Esophagus muscularis mucosa (tissue), 4 donors: ENCODE data around the gene NXNL2. TPM values are rescaled to one million over a fixed set of nuclear protein-coding genes. Genes with fewer than 3 reads are reported as not detected.

Experiments used
- DNase-seq: peaks from one replicate; pipeline ENCODE4 v3.0.0-alpha.2; 2017; ENCODE audit errors: extremely low spot score
- H3K27ac ChIP-seq, 4 donors: fragments of 200-600 bp; sonication (generic); replicated peaks in 1 of 4; 1 replicate in 3 of 4; 2 replicates in 1 of 4; pipeline ENCODE4 v1.5.1; 2016 to 2019; ENCODE audit warnings: mild to moderate bottlenecking in 1 of 4
- H3K27me3 ChIP-seq, 4 donors: fragments of 200-600 bp; sonication (generic); one replicate each; pipeline versions ENCODE4 v1.5.1 to v1.6.0; 2016 to 2019
- H3K36me3 ChIP-seq, 4 donors: fragments of 200-600 bp; sonication (generic); one replicate each; pipeline ENCODE4 v1.5.1; 2016 to 2019
- H3K4me1 ChIP-seq, 4 donors: fragments of 200-600 bp; sonication (generic); one replicate each; pipeline ENCODE4 v1.5.1; 2016 to 2019
- H3K4me3 ChIP-seq, 4 donors: fragments of 200-600 bp; sonication (generic); 1 replicate in 2 of 4; 2 replicates in 2 of 4; pipeline ENCODE4 v1.5.1; 2016 to 2019; ENCODE audit warnings: mild to moderate bottlenecking in 4 of 4, moderate library complexity in 1 of 4
- H3K9me3 ChIP-seq, 4 donors: fragments of 200-600 bp; sonication (generic); 1 replicate in 3 of 4; 2 replicates in 1 of 4; pipeline ENCODE4 v1.5.1; 2016 to 2019
- CTCF ChIP-seq, 3 experiments: fragments of 200-600 bp in 2 of 3; fragments of 450-650 bp in 1 of 3; sonication (generic) in 2 of 3; IDR thresholded peaks; one replicate each; pipeline ENCODE4 v1.5.1; 2017 to 2019; ENCODE audit warnings: antibody characterized with exemption in 3 of 3, mild to moderate bottlenecking in 2 of 3, moderate library complexity in 1 of 3
- EP300 ChIP-seq: sonication (generic); formaldehyde crosslinking; IDR thresholded peaks from one replicate; pipeline ENCODE4 v1.6.1; 2017; ENCODE audit warnings: antibody characterized with exemption
- POLR2A ChIP-seq: fragments of 450-650 bp; IDR thresholded peaks from one replicate; pipeline ENCODE4 v1.6.1; 2017; ENCODE audit warnings: antibody characterized with exemption, moderate library complexity, mild to moderate bottlenecking, low read depth
- POLR2AphosphoS5 ChIP-seq, 2 donors: sonication (generic); formaldehyde crosslinking; IDR thresholded peaks; one replicate each; pipeline ENCODE4 v1.6.1; 2017; ENCODE audit warnings: antibody characterized with exemption in 2 of 2
- WGBS: methylation state at CpG from one replicate; pipeline ENCODE4 v1.1.5; 2018; 5-methylcytosine and 5-hydroxymethylcytosine counted together
- intact Hi-C: fragments of 100-400 bp; cut with DNase I; formaldehyde crosslinking; loops from one replicate; pipeline ENCODE4 v1.15.1; 2023
- total RNA-seq, 4 donors: library from RNA; depleted of rRNA; stranded (reverse); fragments of >200 nt; gene quantifications; one replicate each; pipeline versions ENCODE4 v1.1.0 to v1.2.1, GENCODE V29; 2016

NXNL2 gene
- total RNA-seq, 4 donors from 2014 or later, result 0.83 to 4.5 (median 1.3) TPM

- H3K27ac ChIP-seq, result no peak overlapping the region
- H3K9me3 ChIP-seq, result peaks cover 0 to 7% (median 0%) of the 10 kb centered on the region in 4 donors
- no peaks in the 10 kb centered on the region for H3K4me1 ChIP-seq
- TF ChIP-seq EP300, result no peak
- DNase-seq, result no peak
- intact Hi-C loops, result no loop called here
- WGBS, result 87% methylated on average over 2 of the region's 2 CpGs
- no peaks in the 10 kb centered on the region for H3K27me3 ChIP-seq
- no peak overlapping the region for H3K4me3 ChIP-seq
- no peaks in the 10 kb centered on the region for H3K36me3 ChIP-seq
These were observed 26.7 kb upstream of the NXNL2 start for GRCh38 chr9:88508326-88508725.

- no peak overlapping the region for H3K27ac ChIP-seq
- no peaks in the 10 kb centered on the region for H3K4me1 ChIP-seq
- TF ChIP-seq POLR2A (no peak), EP300 (no peak), POLR2AphosphoS5 (IDR thresholded peaks at IDR 0.05) (no peak), CTCF (IDR thresholded peaks at IDR 0.05) (no peak)
- no peak for DNase-seq
- no peaks in the 10 kb centered on the region for H3K36me3 ChIP-seq
- no peaks in the 10 kb centered on the region for H3K27me3 ChIP-seq
- peaks cover 0 to 7% (median 0%) of the 10 kb centered on the region in 4 donors for H3K9me3 ChIP-seq
- intact Hi-C loops, result no loop called here
- 96% methylated on average over 4 of the region's 4 CpGs for WGBS
- H3K4me3 ChIP-seq, result no peak overlapping the region
These were observed 23.1 kb upstream of the NXNL2 start for GRCh38 chr9:88511906-88512305.

- H3K9me3 ChIP-seq, result no peaks in the 10 kb centered on the region
- intact Hi-C loops, result no loop called here
- WGBS, result 94% methylated on average over 6 of the region's 6 CpGs
- no peak for DNase-seq
- no peak overlapping the region for H3K27ac ChIP-seq
- TF ChIP-seq POLR2A (no peak), EP300 (no peak), CTCF (IDR thresholded peaks at IDR 0.05) (no peak), POLR2AphosphoS5 (IDR thresholded peaks at IDR 0.05) (no peak)
- no peaks in the 10 kb centered on the region for H3K4me1 ChIP-seq
- no peaks in the 10 kb centered on the region for H3K36me3 ChIP-seq
- no peaks in the 10 kb centered on the region for H3K27me3 ChIP-seq
- H3K4me3 ChIP-seq, result no peak overlapping the region
These were observed 20.7 kb upstream of the NXNL2 start for GRCh38 chr9:88514247-88514646.

GRCh38 chr9:88521308-88521707 lies 13.7 kb upstream of the NXNL2 start:
- H3K9me3 ChIP-seq, result no peaks in the 10 kb centered on the region
- no peak overlapping the region for H3K4me3 ChIP-seq
- no peak overlapping the region for H3K27ac ChIP-seq
- WGBS, result 20% methylated on average over 4 of the region's 4 CpGs
- no peaks in the 10 kb centered on the region for H3K36me3 ChIP-seq
- no peaks in the 10 kb centered on the region for H3K27me3 ChIP-seq
- DNase-seq, result no peak
- no peaks in the 10 kb centered on the region for H3K4me1 ChIP-seq
- intact Hi-C loops, result no loop called here
- TF ChIP-seq POLR2A, result no peak
- TF ChIP-seq CTCF (IDR thresholded peaks at IDR 0.05), result no peak
- TF ChIP-seq POLR2AphosphoS5 (IDR thresholded peaks at IDR 0.05), result no peak
- no peak for TF ChIP-seq EP300

GRCh38 chr9:88522360-88522759 lies 12.6 kb upstream of the NXNL2 start:
- no peaks in the 10 kb centered on the region for H3K9me3 ChIP-seq
- no peaks in the 10 kb centered on the region for H3K4me1 ChIP-seq
- TF ChIP-seq EP300 (no peak), POLR2AphosphoS5 (IDR thresholded peaks at IDR 0.05) (no peak), CTCF (IDR thresholded peaks at IDR 0.05) (no peak), POLR2A (no peak)
- no peak overlapping the region for H3K27ac ChIP-seq
- no peak for DNase-seq
- no peak overlapping the region for H3K4me3 ChIP-seq
- 89% methylated on average over 4 of the region's 4 CpGs for WGBS
- intact Hi-C loops, result no loop called here
- H3K36me3 ChIP-seq, result no peaks in the 10 kb centered on the region
- H3K27me3 ChIP-seq, result no peaks in the 10 kb centered on the region
